ENCODE data around the gene RPS6KA6.

GRCh38 chrX:84118769-84119168, 69.2 kb downstream of the RPS6KA6 start:
- TF ChIP-seq FOXM1 (IDR thresholded peaks at IDR 0.05; ENCODE audit: borderline replicate concordance) (no peak), FOXA1 (IDR thresholded peaks at IDR 0.05) (no peak), SUZ12 (IDR thresholded peaks at IDR 0.05) (no peak), FOXK2 (IDR thresholded peaks at IDR 0.05) (no peak), NFRKB (IDR thresholded peaks at IDR 0.05) (no peak), TARDBP (IDR thresholded peaks at IDR 0.05) (no peak), ELF4 (IDR thresholded peaks at IDR 0.05) (no peak), BHLHE40 (IDR thresholded peaks at IDR 0.05; ENCODE audit: borderline replicate concordance) (no peak), ARNT (IDR thresholded peaks at IDR 0.05) (no peak), CTBP1 (IDR thresholded peaks at IDR 0.05; ENCODE audit: borderline replicate concordance) (no peak)

Data from HEK293T (cell line).